Left kidney (tissue), 2 donors: Measurements from ENCODE around the gene LY6G6C. TPM values are rescaled to one million over a fixed set of nuclear protein-coding genes. Genes with fewer than 3 reads are reported as not detected.

Experiments used
- DNase-seq: peaks from one replicate; pipeline ENCODE4 v3.0.0-alpha.2; 2013
- polyA plus RNA-seq: library from polyadenylated mRNA; unstranded; fragments of 120-200 nt; gene quantifications from one replicate; pipeline ENCODE4 v1.2.1, GENCODE V29; 2013; ENCODE audit not compliant: insufficient read length

LY6G6C gene
- polyA plus RNA-seq, 1 donor, result 1.1 TPM

DNA sequence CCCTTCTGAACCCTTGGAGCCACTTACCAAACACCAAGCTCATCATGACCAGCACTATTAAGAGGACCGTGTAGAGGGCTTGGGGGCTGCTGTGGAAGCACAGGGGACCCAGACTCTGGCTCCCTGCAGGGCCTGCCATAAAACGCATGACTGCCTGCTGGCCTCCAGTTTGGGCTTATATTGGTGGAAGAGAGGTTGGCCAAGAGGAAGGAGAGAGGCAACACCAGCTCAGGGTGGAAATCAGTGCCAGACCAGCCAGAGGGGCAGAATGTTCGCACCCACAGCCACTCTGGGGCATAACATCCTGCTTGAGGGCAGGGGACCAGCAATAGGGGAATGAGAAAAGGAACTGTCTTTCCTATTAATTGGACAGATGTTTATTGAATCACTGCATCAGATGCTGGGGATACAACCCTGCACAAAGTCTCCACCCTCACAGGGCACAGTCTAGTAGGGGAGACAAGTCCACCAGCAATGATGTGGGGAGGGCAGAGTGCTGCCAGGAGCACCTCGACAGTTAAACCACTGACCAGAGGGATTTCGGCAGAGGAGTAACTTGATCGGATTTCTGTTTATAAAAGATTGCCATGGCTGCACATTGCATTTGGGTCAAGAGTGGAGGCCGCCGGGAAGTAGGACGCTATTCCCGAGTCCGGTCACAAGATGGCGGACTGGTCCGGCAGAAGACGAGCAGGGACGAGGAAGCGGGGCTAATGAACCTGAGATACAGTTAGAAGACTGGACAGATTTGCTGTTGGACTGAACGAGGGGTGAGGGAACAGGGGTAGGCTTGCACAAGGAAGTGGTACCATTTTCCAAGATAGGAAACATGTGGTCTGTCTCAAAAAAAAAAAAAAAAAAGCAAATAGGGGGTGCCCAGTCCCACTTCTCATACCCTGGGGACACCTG, 41.1 kb downstream of the LY6G6C start, which contains the start of gene LY6G5C:
Gene LY6G5C (minus strand): TSS at position 842 of the 909 bp plus-strand sequence. CDS start 694 bp downstream, at position 148.
- peak; percentile 85 for DNase-seq

DNA sequence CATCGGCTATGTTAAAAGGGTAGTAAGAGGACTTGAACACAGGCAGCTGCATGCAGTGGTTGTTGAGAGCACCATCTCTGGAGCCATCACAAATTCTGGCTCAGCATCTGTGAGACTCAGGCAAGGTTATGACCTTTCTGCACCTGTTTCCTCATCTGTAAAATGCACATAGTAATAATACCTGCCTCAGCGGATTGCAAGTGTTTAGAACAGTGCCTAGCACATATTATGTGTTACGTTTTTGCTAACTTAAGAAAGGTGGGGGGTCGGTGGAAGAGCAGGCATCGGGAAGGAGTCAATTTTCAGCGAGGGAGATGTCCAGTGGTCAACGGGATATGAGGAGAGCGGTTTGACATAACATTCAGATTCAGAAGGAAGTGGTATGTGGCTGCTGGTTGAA, 43.6 kb downstream of the LY6G6C start:
- DNase-seq, result no peak

DNA sequence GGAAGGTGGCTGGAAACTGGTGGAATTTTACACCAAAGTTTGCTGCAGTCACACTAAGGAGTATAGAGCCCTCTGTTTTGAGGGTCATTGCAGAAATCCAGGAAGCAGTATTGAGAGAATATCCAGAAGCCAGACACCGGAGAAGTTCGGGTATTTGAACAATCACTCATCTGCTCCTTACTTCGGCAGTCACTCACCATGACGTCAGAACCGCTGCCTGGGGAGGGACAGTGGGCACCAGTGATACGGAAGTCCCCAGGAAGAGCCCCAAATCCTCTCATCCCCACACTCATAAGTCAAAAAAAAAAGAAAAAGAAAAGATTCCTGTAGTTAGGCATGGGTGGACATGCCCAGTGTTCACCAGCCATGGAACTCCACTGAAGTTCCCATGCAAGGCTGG, 44.6 kb downstream of the LY6G6C start:
- DNase-seq, result no peak

DNA sequence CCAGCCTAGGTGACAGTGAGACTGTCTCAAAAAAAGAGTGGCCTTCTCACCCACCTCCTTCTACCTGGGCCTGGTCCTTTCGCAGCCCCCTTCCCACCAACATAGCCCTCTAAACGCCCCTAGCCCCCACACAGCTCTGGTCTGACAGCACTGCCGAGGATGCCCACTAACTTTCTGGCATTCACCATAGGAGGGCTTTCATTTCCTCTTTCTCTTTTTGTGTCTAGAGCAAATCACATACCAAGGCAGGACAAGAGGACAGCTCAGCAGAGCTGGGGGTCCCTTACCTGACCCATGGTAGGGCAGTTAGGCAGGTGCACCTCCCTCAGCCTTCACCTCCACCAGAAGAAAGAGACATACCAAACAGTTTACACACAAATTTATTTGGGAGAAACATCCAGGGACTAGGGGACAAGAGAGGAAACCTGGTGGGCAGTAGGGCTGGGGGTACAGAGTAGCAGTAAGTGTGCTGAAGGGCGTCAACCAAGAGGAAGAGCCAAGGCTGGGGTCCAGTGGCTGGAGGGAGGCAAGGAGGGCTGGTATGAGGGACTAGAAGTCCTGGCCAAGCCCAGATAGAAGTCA, 45.1 kb downstream of the LY6G6C start:
- no peak for DNase-seq

DNA sequence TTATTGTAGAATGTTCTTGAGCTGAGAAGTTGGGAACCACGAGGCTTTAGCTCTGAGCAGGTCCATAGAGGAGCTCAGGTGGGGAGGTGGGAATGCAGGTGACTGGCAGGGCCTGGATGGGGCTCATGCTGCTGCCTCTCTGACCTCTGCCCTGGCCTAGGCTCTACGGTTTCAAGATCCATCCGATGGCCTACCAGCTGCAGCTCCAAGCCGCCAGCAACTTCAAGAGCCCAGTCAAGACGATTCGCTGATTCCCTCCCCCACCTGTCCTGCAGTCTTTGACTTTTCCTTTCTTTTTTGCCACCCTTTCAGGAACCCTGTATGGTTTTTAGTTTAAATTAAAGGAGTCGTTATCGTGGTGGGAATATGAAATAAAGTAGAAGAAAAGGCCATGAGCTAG, 51.9 kb downstream of the LY6G6C start, which contains the start of gene LY6G5B:
Gene LY6G5B (plus strand): TSS at position 301 of the 400 bp plus-strand sequence. CDS start 975 bp downstream, outside the sequence.
- no peak for DNase-seq

Other genes starting within 250 kb of the LY6G6C start
- gene MICB, start 223.6 kb downstream of the LY6G6C start, polyA plus RNA-seq, result 2.1 TPM
- gene MCCD1, start 192.8 kb downstream of the LY6G6C start, polyA plus RNA-seq, result 11.9 TPM
- 785 TPM for gene DDX39B, start 179.7 kb downstream of the LY6G6C start, polyA plus RNA-seq
- 8.6 TPM for gene ATP6V1G2, start 175.1 kb downstream of the LY6G6C start, polyA plus RNA-seq
- 15.7 TPM for gene NFKBIL1, start 174.1 kb downstream of the LY6G6C start, polyA plus RNA-seq
- gene LTA, start 149.5 kb downstream of the LY6G6C start, polyA plus RNA-seq, result 0.40 TPM
- gene TNF, start 146.2 kb downstream of the LY6G6C start, polyA plus RNA-seq, result 0.17 TPM
- gene LTB, start 139.3 kb downstream of the LY6G6C start, polyA plus RNA-seq, result 0.91 TPM
- gene LST1, start 135.5 kb downstream of the LY6G6C start, polyA plus RNA-seq, result 2.6 TPM
- gene NCR3, start 128.7 kb downstream of the LY6G6C start, polyA plus RNA-seq, result not detected
- 60.5 TPM for gene AIF1, start 106.5 kb downstream of the LY6G6C start, polyA plus RNA-seq
- 184 TPM for gene PRRC2A, start 101.0 kb downstream of the LY6G6C start, polyA plus RNA-seq
- 242 TPM for gene BAG6, start 69.1 kb downstream of the LY6G6C start, polyA plus RNA-seq
- 95.0 TPM for gene APOM, start 65.9 kb downstream of the LY6G6C start, polyA plus RNA-seq
- 18.2 TPM for gene C6orf47, start 61.0 kb downstream of the LY6G6C start, polyA plus RNA-seq
- 27.5 TPM for gene GPANK1, start 56.7 kb downstream of the LY6G6C start, polyA plus RNA-seq
- gene CSNK2B, start 55.7 kb downstream of the LY6G6C start, polyA plus RNA-seq, result 237 TPM
- 31.1 TPM for gene LY6G5B, start 51.8 kb downstream of the LY6G6C start, polyA plus RNA-seq
- 2.7 TPM for gene LY6G5C, start 40.7 kb downstream of the LY6G6C start, polyA plus RNA-seq
- 60.7 TPM for gene ABHD16A, start 18.4 kb downstream of the LY6G6C start, polyA plus RNA-seq
- 0.32 TPM for gene LY6G6F, start 14.9 kb downstream of the LY6G6C start, polyA plus RNA-seq
- not detected for gene LY6G6D, start 6.4 kb downstream of the LY6G6C start, polyA plus RNA-seq
- 1.7 TPM for gene MPIG6B, start 1.6 kb upstream of the LY6G6C start, polyA plus RNA-seq
- gene DDAH2, start 7.6 kb upstream of the LY6G6C start, polyA plus RNA-seq, result 148 TPM
- gene CLIC1, start 14.8 kb upstream of the LY6G6C start, polyA plus RNA-seq, result 268 TPM
- gene MSH5, start 18.3 kb upstream of the LY6G6C start, polyA plus RNA-seq, result 62.2 TPM
- gene SAPCD1, start 40.9 kb upstream of the LY6G6C start, polyA plus RNA-seq, result 16.0 TPM
- gene VWA7, start 55.6 kb upstream of the LY6G6C start, polyA plus RNA-seq, result 8.5 TPM
- gene VARS1, start 74.0 kb upstream of the LY6G6C start, polyA plus RNA-seq, result 69.7 TPM
- gene LSM2, start 85.2 kb upstream of the LY6G6C start, polyA plus RNA-seq, result 71.7 TPM
- 3.8 TPM for gene HSPA1L, start 93.5 kb upstream of the LY6G6C start, polyA plus RNA-seq
- gene HSPA1A, start 93.8 kb upstream of the LY6G6C start, polyA plus RNA-seq, result 72.3 TPM
- gene HSPA1B, start 106.0 kb upstream of the LY6G6C start, polyA plus RNA-seq, result 112 TPM
- 66.3 TPM for gene NEU1, start 141.1 kb upstream of the LY6G6C start, polyA plus RNA-seq
- gene SLC44A4, start 157.3 kb upstream of the LY6G6C start, polyA plus RNA-seq, result 52.6 TPM
- 84.3 TPM for gene EHMT2, start 176.0 kb upstream of the LY6G6C start, polyA plus RNA-seq
- gene ZBTB12, start 180.3 kb upstream of the LY6G6C start, polyA plus RNA-seq, result 23.1 TPM
- gene C2, start 206.0 kb upstream of the LY6G6C start, polyA plus RNA-seq, result 3.9 TPM
- 10.7 TPM for gene CFB, start 224.3 kb upstream of the LY6G6C start, polyA plus RNA-seq
- gene NELFE, start 237.2 kb upstream of the LY6G6C start, polyA plus RNA-seq, result 89.9 TPM
- gene SKIC2, start 237.4 kb upstream of the LY6G6C start, polyA plus RNA-seq, result 60.8 TPM